Cardiac ventricle fibroblast (primary cell): ENCODE measurements around the gene POT1. TPM values are rescaled to one million over a fixed set of nuclear protein-coding genes. Genes with fewer than 3 reads are reported as not detected.

ENCODE experiments used
- total RNA-seq: library from RNA; depleted of rRNA; stranded (reverse); fragments of >200 nt; gene quantifications from 2 replicates; pipeline ENCODE4 v1.2.3, GENCODE V29; 2015

Gene POT1, protein sequence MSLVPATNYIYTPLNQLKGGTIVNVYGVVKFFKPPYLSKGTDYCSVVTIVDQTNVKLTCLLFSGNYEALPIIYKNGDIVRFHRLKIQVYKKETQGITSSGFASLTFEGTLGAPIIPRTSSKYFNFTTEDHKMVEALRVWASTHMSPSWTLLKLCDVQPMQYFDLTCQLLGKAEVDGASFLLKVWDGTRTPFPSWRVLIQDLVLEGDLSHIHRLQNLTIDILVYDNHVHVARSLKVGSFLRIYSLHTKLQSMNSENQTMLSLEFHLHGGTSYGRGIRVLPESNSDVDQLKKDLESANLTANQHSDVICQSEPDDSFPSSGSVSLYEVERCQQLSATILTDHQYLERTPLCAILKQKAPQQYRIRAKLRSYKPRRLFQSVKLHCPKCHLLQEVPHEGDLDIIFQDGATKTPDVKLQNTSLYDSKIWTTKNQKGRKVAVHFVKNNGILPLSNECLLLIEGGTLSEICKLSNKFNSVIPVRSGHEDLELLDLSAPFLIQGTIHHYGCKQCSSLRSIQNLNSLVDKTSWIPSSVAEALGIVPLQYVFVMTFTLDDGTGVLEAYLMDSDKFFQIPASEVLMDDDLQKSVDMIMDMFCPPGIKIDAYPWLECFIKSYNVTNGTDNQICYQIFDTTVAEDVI
- 12.8 and 12.9 TPM in 2 replicates for total RNA-seq

GRCh38 chr7:124929467-124930172, at the start of gene POT1:
Gene POT1 (minus strand): TSS chr7:124929825. CDS start chr7:124897173, 32,652 bp downstream.

Other genes starting within 250 kb of the POT1 start
- gene GPR37, start 164.0 kb downstream of the POT1 start, total RNA-seq: 0.10 and 0.37 TPM in 2 replicates